ENCODE measurements around the gene SLC6A12.

SLC6A12 gene

DNA sequence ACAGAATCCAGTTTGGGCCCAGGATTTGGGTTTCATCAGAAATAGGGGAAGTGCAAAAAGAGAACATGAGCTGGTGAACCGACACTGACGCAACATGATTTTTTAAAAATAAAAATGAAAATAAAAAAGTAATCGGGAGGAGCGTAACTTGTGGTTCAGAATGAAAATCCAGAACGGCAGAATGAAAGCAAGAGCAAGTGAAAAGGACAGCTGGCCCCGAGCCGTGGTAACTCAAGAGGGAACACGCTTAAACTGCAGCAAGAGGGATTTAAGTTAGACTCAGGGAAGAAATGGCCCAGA lies 1.6 kb downstream of the SLC6A12 start:
- no peak for DNase-seq (ENCODE audit: low read depth)
- TF ChIP-seq CTCF (IDR thresholded peaks at IDR 0.05; ENCODE audit: control insufficient read depth, insufficient read depth, low read depth, low read length, missing control alignments): no peak
- no peak overlapping the region for H3K4me3 ChIP-seq (ENCODE audit: control insufficient read depth, low read depth, low read length)

GRCh38 chr12:211639-212414 lies 2.1 kb downstream of the SLC6A12 start:
- no peak for TF ChIP-seq CTCF (IDR thresholded peaks at IDR 0.05; ENCODE audit: control insufficient read depth, insufficient read depth, low read depth, low read length, missing control alignments)
- no peak for DNase-seq (ENCODE audit: low read depth)
- H3K4me3 ChIP-seq (ENCODE audit: control insufficient read depth, low read depth, low read length): no peak overlapping the region

DNA sequence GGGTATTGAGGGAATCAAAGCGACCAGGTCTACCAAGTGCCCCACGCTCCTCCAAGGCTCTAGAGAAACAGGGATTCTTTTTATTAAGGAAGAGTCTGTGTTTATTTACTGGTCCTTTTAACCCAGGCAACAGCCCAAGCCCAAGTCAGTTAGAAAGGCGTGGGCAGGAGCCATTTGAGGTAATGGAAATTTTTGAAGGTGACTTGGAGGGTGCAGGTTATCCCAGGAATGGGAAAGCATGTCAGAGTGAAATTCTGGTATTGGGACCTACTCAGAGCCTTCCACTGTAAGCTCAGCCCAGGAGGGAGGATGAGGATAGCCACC lies 2.9 kb downstream of the SLC6A12 start:
- no peak overlapping the region for H3K4me3 ChIP-seq (ENCODE audit: control insufficient read depth, low read depth, low read length)
- no peak for DNase-seq (ENCODE audit: low read depth)

GRCh38 chr12:210277-211141 lies 3.4 kb downstream of the SLC6A12 start:
- TF ChIP-seq CTCF (IDR thresholded peaks at IDR 0.05; ENCODE audit: control insufficient read depth, insufficient read depth, low read depth, low read length, missing control alignments): no peak
- H3K4me3 ChIP-seq (ENCODE audit: control insufficient read depth, low read depth, low read length): no peak overlapping the region
- DNase-seq (ENCODE audit: low read depth): no peak

More for the DNA sequence above, 2.9 kb downstream of the SLC6A12 start:
- TF ChIP-seq CTCF (IDR thresholded peaks at IDR 0.05; ENCODE audit: control insufficient read depth, insufficient read depth, low read depth, low read length, missing control alignments): no peak

GRCh38 chr12:209851-210250 lies 4.1 kb downstream of the SLC6A12 start:
- DNase-seq (ENCODE audit: low read depth): no peak
- no peak overlapping the region for H3K4me3 ChIP-seq (ENCODE audit: control insufficient read depth, low read depth, low read length)
- TF ChIP-seq CTCF (IDR thresholded peaks at IDR 0.05; ENCODE audit: control insufficient read depth, insufficient read depth, low read depth, low read length, missing control alignments): no peak

DNA sequence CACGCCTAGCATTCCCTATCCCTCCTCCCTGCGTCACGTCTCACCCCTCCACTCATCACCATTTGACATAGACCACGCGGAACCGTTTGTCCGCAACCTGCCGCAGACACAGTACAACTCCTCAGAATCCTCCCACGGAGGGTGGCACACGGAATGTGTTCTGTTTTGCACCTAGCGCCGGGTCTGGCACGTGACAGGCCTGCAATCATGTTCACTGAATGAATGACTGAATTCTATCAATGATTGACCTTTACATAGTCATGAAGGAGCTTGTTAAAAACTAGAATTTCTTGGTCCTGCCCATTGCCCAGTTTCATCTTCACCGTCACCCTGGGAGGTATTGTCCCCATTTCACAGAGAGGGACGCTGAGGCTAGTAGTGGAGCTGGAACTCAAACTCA lies 4.7 kb downstream of the SLC6A12 start:
- TF ChIP-seq CTCF (IDR thresholded peaks at IDR 0.05; ENCODE audit: control insufficient read depth, insufficient read depth, low read depth, low read length, missing control alignments): no peak
- DNase-seq (ENCODE audit: low read depth): no peak
- no peak overlapping the region for H3K4me3 ChIP-seq (ENCODE audit: control insufficient read depth, low read depth, low read length)

Measured in AG09309 (cell line).